ENCODE measurements around the gene SIPA1L3. TPM values are rescaled to one million over a fixed set of nuclear protein-coding genes. Genes with fewer than 3 reads are reported as not detected.
A peak's percentile ranks its signal among the peaks of the same experiment; 100 is the strongest.

Gene SIPA1L3
- total and polyA plus RNA-seq, 4 donors = 9.6 to 50.5 (median 27.6) TPM

DNA sequence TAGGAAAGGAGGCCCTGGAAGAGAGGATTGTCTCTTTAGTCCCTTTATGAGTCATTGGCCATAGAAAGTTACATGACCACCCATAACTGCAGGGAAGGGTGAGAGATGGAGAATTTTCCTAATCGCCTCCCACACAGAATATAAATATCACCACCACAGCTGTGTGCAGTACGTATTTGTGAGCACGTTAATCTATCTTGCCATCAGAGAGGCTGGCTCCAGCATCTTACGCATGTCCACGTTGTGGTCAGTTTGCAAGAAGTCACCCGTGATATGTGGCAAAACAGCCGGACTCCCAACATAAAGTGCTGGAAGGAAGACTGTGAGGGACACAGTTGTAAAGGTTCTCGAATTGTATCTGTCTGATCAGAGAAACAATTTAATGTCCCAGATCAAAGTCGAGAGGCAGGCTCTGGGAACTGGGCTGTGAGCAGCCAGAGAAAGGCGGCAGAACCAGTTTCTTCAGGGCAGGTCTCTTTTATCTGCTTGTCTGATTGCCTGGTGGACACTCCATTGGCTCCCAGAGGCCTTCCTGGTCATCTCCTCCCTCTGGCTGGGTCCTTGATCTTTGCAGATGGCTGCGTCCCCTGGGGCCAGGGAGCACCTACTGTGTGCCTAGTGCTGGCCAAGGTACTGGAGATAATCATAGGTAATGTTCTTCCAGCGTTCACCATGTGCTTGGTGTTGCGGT is 74.9 kb downstream of the SIPA1L3 start:
- WGBS, 2 donors = 78 to 83% methylated on average over 13 of the region's 13 CpGs
- H3K27me3 ChIP-seq (ENCODE audit: control insufficient read depth in 3 of 3, insufficient read depth in 3 of 3, low read length in 2 of 3) = no peaks in the 10 kb centered on the region
- H3K27ac ChIP-seq (ENCODE audit: low read depth in 1 of 2, low read length in 1 of 2) = no peak overlapping the region
- no peaks in the 10 kb centered on the region for H3K36me3 ChIP-seq (ENCODE audit: control insufficient read depth in 4 of 4, insufficient read depth in 4 of 4, low read length in 4 of 4)
- ATAC-seq (ENCODE audit: insufficient read depth, low FRiP score) = no peak
- no peak overlapping the region for H3K9ac ChIP-seq (ENCODE audit: insufficient read depth in 1 of 2, low read length in 2 of 2)
- no peak overlapping the region for H3K4me3 ChIP-seq
- TF ChIP-seq, protein P1, sequence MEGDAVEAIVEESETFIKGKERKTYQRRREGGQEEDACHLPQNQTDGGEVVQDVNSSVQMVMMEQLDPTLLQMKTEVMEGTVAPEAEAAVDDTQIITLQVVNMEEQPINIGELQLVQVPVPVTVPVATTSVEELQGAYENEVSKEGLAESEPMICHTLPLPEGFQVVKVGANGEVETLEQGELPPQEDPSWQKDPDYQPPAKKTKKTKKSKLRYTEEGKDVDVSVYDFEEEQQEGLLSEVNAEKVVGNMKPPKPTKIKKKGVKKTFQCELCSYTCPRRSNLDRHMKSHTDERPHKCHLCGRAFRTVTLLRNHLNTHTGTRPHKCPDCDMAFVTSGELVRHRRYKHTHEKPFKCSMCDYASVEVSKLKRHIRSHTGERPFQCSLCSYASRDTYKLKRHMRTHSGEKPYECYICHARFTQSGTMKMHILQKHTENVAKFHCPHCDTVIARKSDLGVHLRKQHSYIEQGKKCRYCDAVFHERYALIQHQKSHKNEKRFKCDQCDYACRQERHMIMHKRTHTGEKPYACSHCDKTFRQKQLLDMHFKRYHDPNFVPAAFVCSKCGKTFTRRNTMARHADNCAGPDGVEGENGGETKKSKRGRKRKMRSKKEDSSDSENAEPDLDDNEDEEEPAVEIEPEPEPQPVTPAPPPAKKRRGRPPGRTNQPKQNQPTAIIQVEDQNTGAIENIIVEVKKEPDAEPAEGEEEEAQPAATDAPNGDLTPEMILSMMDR (IDR thresholded peaks at IDR 0.05; ENCODE audit: control extremely low read depth, extremely low read depth) = no peak
- H3K9me3 ChIP-seq (ENCODE audit: control insufficient read depth in 4 of 4, insufficient read depth in 3 of 4, low read length in 3 of 4) = no peaks in the 10 kb centered on the region
- peaks cover 0 to 17% (median 10%) of the 10 kb centered on the region in 5 donors for H3K4me1 ChIP-seq (ENCODE audit: control insufficient read depth in 5 of 5, insufficient read depth in 5 of 5, low read length in 5 of 5)
- peak in 1 of 3 donors; percentile 22 for DNase-seq

DNA sequence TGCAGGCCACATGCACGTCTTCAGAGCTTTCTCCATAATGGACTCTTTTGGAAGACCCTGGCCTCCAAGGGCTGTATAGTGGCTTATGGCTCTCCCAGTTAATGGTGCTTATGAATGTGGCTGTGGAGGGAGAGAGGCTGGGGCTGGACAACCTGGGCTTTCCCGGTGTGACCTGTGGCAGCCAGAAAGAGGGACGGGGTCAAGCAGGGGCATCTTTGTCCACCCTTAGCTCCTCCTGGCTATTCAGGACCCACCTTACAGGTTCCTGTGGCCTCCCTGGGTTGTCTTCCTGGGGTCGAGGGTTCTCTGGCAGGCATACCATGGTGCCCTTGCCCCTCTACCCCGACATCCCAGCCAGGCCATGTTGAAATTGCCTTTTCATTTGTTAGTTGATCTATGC is 75.6 kb downstream of the SIPA1L3 start:
- H3K27ac ChIP-seq (ENCODE audit: low read depth in 1 of 2, low read length in 1 of 2) = no peak overlapping the region
- no peak overlapping the region for H3K9ac ChIP-seq (ENCODE audit: insufficient read depth in 1 of 2, low read length in 2 of 2)
- no peaks in the 10 kb centered on the region for H3K27me3 ChIP-seq (ENCODE audit: control insufficient read depth in 3 of 3, insufficient read depth in 3 of 3, low read length in 2 of 3)
- no peak overlapping the region for H3K4me3 ChIP-seq
- no peaks in the 10 kb centered on the region for H3K36me3 ChIP-seq (ENCODE audit: control insufficient read depth in 4 of 4, insufficient read depth in 4 of 4, low read length in 4 of 4)
- ATAC-seq (ENCODE audit: insufficient read depth, low FRiP score) (no peak), DNase-seq (peak in 1 of 3 donors; percentile 2)
- TF ChIP-seq, protein P1 (IDR thresholded peaks at IDR 0.05; ENCODE audit: control extremely low read depth, extremely low read depth) = no peak
- peaks cover 0 to 17% (median 10%) of the 10 kb centered on the region in 5 donors for H3K4me1 ChIP-seq (ENCODE audit: control insufficient read depth in 5 of 5, insufficient read depth in 5 of 5, low read length in 5 of 5)
- 94 to 97% methylated on average over 5 of the region's 5 CpGs for WGBS, 2 donors
- H3K9me3 ChIP-seq (ENCODE audit: control insufficient read depth in 4 of 4, insufficient read depth in 3 of 4, low read length in 3 of 4) = no peaks in the 10 kb centered on the region

GRCh38 chr19:37983153-37983552 is 76.1 kb downstream of the SIPA1L3 start:
- WGBS, 2 donors = 85 to 89% methylated on average over 10 of the region's 10 CpGs
- peaks cover 0 to 17% (median 10%) of the 10 kb centered on the region in 5 donors for H3K4me1 ChIP-seq (ENCODE audit: control insufficient read depth in 5 of 5, insufficient read depth in 5 of 5, low read length in 5 of 5)
- H3K27ac ChIP-seq (ENCODE audit: low read depth in 1 of 2, low read length in 1 of 2) = no peak overlapping the region
- H3K4me3 ChIP-seq = no peak overlapping the region
- H3K9ac ChIP-seq (ENCODE audit: insufficient read depth in 1 of 2, low read length in 2 of 2) = no peak overlapping the region
- H3K9me3 ChIP-seq (ENCODE audit: control insufficient read depth in 4 of 4, insufficient read depth in 3 of 4, low read length in 3 of 4) = no peaks in the 10 kb centered on the region
- H3K36me3 ChIP-seq (ENCODE audit: control insufficient read depth in 4 of 4, insufficient read depth in 4 of 4, low read length in 4 of 4) = no peaks in the 10 kb centered on the region
- TF ChIP-seq, protein P1 (IDR thresholded peaks at IDR 0.05; ENCODE audit: control extremely low read depth, extremely low read depth) = no peak
- ATAC-seq (ENCODE audit: insufficient read depth, low FRiP score) (no peak), DNase-seq (peak in 1 of 3 donors; percentile 1)
- H3K27me3 ChIP-seq (ENCODE audit: control insufficient read depth in 3 of 3, insufficient read depth in 3 of 3, low read length in 2 of 3) = no peaks in the 10 kb centered on the region

Data from lung (tissue), 12 donors.